ENCODE results near the gene FAM216B.

DNA sequence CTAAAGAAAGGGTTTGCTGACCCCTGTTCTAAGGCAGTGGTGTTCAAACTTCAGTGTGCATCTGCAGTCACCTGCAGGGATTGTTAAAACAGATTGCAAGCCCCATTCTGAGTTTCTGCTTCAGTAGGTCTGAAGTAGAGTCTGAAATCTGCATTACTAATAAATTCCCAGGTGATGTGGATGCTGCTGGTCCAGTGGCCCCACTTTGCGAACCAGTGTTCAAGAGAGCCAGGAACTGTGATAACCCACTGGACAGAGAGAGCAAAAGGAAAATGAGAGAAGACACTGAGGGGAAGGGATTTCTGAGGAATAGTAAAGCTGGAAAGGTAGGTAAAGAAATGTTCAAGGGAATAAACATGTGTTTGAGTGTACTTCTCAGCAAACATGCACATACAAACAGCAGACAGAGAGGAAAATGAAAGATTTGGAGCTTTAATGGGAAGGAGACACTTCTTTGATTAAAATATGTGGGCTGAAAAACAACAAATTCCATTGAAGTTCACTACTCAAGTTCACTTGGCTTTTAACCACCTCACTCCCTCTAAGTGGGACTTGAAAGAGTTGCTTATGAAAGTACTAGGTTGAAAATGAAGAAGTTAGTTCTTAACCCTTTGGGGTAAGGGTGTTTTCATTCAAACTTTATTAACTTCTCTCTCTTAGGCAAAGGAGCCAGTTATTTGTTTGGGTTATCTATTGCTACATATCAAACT is 26.4 kb upstream of the FAM216B start:
- no peak for TF ChIP-seq EZH2 (IDR thresholded peaks at IDR 0.05; ENCODE audit: insufficient read depth, low read length)
- no peak for TF ChIP-seq CTCF (IDR thresholded peaks at IDR 0.05; ENCODE audit: insufficient read depth, low read depth, low read length)

Measured in astrocyte (in vitro differentiated cells and primary cell).